NCI-H1105 treated with DMSO at 0.1 percent for 48 hours (cell line): ENCODE data around the gene CHST8.
A peak's percentile ranks its signal among the peaks of the same experiment; 100 is the strongest.

Source experiments
- DNase-seq: peaks from one replicate; lab custom pipeline; 2025; lab: John Stamatoyannopoulos, UW

Gene CHST8

DNA sequence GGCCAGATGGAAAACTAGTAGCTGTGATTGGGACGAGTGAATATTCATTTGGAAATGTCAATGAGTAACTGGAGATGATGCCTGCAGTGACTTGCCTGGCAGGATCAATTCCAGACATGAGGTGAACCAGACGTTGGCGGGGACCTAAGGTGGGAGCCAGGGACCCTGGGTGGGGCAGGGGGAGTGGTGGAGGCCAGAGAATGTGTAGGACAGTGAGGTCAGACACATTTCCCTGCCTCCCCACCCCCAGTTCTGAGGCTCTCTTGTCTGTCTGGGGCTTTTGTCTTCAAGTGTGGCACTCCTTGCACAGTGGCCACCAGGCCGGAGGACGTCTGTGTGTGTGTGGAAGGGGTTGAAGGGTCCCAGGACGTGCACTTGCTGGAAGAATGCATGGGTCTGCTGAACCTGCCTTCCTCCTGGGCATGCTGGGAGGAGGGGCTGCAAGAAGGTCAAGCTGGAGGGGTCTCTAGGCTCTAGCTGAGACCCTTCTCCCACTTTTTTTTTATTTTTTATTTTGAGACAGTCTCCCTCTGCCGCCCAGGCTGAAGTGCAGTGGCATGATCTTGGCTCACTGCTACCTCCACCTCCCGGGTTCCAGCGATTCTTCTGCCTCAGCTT lies 51.6 kb downstream of the CHST8 start:
- DNase-seq: no peak

DNA sequence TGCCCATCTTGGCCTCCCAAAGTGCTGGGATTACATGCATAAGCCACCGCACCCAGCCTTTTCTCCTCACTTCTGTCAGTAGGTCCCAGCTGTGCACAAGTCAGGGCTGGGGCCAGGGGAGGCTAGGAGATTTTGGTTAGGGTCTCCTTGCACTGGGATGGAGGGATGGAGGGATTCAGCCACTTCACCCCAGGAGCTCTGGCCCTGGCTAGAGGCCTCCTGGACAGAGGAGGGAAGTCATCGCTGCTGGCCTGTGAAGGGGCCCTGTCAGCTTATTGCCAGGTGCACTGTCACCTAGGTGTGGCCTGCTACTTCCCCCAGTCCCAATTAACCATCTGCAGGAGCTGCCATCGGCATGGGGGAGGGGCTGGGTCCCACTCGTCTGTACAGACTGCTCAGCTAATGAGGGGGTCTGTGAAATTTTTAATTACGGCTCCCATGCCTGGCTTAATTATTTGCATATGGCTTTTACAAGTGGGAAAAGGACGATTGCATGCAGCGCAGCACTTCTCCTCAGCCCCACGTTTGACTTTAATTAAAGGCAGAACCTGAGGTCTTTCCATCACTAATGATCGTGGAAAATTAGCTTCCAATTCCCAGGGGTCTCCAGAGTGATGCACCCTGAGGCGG lies 52.4 kb downstream of the CHST8 start:
- DNase-seq: peak; percentile 21

- DNase-seq: no peak
Observed at GRCh38 chr19:33674626-33675367, 53.0 kb downstream of the CHST8 start.

DNA sequence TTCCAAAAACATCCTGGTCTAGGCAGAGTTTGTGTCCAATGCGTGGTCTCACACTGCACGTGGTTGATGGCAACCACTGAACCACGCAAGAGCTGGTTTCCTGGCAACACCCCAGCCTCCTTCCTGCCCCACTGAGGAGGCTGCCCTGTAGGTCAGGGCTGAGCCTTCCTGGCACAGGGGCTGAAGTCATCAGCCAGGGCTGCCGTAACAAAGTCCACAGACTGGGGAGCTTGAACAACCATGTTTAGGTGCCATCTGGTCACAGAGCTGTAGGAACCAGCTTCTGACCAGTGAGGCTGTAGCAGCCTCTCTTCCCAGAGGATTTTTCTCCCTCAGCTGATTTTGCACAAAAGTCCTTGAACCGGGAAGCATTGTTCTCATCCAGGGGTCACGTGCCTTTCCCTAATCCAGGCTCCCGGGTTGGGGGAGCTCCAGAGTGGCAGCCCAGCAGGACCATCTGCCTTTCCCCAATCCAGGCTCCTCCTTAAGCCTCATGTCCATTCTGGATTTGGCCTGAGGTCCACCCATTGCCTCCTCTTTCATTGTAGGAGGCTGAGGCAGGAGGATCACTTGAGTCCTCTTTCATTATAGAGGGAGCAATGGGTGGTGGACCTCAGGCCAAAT lies 53.9 kb downstream of the CHST8 start:
- DNase-seq: no peak

DNA sequence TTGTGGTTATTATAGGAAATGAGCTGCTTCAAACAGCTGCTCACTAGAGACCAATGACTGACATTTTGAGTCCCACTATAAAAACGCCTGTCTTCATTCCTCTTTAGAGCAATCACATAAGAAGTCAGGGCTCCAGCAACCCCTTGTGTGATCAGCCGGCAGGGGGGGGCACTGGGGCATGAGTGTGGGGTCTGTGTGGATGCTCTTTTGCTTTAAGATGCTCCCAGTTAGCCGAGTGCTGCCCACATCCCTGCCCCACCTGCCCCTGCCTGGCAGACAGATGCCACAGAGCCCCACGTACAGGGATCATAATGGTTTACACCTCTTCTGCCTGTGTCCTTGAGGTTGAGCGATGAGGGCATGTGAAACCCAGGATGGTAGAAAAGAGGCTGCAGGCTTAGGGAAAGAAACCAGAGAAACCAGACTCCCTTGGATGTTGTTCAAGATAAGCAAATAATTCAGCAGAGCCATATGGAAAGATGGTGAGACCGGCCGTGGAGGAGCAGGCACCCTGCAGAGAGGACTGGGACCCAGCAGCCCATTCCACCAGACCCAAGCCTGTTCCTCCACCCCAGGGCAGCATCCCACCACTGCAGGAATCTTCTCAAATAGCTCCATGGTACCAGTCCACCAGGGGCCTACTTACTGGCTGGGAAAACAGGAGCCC lies 55.4 kb downstream of the CHST8 start:
- no peak for DNase-seq

GRCh38 chr19:33677745-33678426 lies 56.1 kb downstream of the CHST8 start:
- no peak for DNase-seq

- DNase-seq: peak; percentile 95
Observed at GRCh38 chr19:33678796-33679585, 57.2 kb downstream of the CHST8 start.

DNA sequence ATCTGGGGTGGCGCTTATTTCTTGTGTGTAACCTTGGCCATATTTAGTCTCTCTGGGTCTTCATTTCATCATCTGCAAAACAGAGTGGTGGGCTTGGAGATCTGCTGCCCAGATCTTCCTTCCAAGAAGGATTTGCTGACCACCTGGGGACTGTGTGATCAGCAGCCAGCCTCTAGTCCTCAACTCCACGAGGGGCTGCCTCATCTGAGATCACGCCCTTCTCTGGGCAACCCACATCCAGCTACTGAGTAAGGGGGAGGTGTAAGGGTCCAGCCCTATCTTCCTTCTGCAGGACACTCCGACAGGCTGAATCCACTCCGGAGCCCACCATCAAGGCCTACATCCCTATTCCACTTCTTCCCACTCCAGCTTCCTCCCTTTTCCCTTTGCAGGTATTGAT lies 57.9 kb downstream of the CHST8 start:
- no peak for DNase-seq

- DNase-seq: no peak
Observed at GRCh38 chr19:33681081-33681680, 59.4 kb downstream of the CHST8 start.

- DNase-seq: no peak
Observed at GRCh38 chr19:33683881-33684537, 62.3 kb downstream of the CHST8 start.

DNA sequence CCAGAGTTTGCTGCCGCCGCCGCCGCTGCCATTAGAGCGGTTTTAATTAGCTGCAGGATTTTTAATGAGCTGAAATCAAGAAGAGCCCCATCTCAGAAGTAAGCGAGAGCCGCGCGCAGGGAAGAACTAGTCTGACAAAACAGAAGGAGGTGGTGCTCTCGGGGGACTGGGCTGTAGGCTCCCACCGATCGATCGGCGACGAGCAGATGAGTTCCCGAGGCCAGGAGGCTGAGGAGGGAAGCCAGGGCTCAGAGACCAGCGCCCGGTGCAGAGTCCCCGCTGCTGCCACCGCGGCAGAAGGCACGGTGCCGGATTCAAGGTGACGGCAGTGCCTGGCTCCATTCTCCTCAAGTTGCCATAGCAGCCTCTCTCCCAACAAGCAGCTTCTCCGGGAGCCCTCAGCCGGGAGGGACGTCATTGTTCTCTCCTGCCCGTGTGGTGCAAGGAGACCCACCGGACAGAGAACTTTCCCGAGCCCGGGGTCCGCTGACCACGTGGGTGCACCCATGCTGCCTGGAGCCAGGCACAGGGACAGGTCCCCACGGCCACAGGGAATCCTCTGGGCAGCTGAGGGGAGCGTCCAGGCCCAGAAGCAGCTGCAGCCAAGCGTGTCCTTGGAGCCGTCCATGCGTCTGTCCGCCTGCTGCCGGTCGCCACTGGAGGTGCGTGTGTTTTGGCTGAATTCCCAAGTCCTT lies 62.9 kb downstream of the CHST8 start:
- peak; percentile 38 for DNase-seq

- DNase-seq: no peak
Observed at GRCh38 chr19:33685541-33685940, 63.8 kb downstream of the CHST8 start.

- DNase-seq: no peak
Observed at GRCh38 chr19:33686262-33686661, 64.5 kb downstream of the CHST8 start.

DNA sequence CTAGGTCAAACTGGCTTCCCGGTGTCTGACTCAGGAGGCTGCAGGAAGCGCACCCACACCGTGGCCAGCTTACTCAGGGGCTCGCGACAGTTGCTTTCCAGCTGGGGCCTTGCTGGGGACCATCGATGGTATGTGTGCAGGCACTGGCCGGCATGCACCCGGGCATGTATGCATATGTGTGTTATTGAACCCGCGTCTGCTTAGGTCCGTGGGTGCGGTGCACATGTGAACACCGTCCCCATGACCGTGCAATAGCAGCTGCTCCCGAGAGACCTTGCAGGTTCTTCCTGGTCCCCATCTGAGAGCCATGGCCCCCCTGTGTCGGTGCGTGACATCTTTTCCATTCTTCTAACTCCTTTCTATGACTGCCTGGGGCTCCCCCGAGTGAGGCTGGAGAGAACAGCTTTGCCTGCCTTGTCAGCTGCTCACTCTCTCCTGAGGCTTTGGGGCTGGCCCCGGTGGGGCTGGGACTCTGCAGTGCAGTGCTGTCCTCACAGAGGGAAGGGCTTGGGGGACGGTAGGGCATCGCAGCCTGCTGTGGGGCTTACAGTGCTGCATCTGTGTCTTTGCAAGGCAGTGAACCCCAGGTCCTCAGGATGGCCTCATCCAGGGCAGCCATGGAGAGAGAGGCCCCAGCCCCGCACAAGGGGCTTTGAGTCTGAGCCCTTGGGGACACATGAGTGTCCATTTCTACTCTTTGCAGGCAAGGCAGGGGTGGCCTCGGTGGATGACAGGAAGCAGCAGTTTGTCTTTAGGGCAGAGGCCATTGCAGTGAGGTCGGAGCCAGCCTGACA lies 65.1 kb downstream of the CHST8 start:
- no peak for DNase-seq

DNA sequence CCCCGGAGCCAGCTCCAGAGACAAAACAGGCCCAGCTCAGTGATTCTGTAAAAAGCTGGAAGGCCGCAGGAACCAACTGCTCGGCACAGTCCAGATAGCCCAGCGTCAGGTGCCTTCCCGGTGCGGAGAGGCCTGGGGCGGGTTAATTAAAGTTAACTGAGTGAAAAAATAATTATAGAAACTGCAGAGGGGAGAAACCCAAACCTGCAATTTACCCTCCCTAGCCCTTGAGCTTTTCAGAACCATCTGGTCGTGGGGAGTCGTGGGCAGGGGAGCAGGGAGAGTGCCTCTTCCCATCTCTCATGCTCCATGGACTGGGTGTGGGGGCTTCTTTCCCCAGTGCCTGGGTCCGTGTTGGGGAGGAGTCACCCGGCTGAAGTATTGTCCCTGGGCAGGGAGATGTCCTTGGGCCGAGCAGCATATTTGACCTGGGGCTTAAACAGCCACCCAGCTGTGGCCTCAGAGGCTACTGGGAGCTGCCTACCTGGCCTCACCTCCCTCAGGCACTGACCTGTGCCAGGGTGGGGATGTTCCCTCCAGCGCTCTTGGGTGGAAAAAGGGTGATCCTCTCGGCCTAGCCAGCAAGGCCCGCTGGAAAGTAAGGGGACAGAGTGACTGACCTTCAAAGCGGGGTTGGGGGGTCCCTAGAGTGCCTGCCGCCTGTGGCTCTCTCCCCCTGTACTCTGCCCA lies 65.9 kb downstream of the CHST8 start:
- DNase-seq: no peak

- no peak for DNase-seq
Observed at GRCh38 chr19:33688171-33688992, 66.6 kb downstream of the CHST8 start.

DNA sequence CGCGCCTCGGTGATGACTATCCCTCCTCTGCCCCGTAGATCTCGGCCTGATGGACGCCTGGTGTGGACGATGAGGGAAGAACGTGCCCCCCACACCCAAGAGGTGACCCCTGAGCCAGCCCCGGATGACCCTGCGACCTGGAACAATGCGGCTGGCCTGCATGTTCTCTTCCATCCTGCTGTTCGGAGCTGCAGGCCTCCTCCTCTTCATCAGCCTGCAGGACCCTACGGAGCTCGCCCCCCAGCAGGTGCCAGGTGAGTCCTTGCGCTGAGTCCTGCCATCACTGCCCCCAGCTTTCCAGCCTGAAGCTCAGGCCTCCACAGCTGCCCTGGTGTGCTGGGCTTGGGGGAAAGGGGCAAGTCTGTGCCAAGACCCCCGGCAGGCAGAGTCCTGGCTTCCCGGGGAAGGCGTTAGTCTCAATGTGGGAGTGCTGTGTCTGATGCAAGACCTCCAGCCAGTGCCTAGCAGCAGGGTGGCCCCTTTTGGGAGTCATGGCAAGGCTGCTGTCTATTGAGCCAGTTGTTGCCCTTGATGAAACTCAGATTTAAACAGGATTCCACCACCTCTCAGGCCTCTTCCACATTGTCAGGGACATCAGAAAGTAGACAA lies 67.5 kb downstream of the CHST8 start:
- DNase-seq: no peak
